Measurements from ENCODE around the gene RAPGEF5.

RAPGEF5 gene

GRCh38 chr7:22338411-22338810 lies 18.5 kb downstream of the RAPGEF5 start:
- no peak for DNase-seq (ENCODE audit: low spot score)
- no peaks in the 10 kb centered on the region for H3K27me3 ChIP-seq (ENCODE audit: insufficient read depth, poor library complexity, severe bottlenecking)
- H3K36me3 ChIP-seq (ENCODE audit: low read depth), result no peaks in the 10 kb centered on the region
- TF ChIP-seq CTCF (IDR thresholded peaks at IDR 0.05; ENCODE audit: poor library complexity, severe bottlenecking), result no peak
- ATAC-seq (ENCODE audit: low read depth), result no peak
- no peak overlapping the region for H3K4me3 ChIP-seq (ENCODE audit: severe bottlenecking)
- no peaks in the 10 kb centered on the region for H3K4me1 ChIP-seq (ENCODE audit: insufficient read depth, poor library complexity, severe bottlenecking)
- H3K9me3 ChIP-seq (ENCODE audit: severe bottlenecking), result no peaks in the 10 kb centered on the region
- H3K27ac ChIP-seq (ENCODE audit: poor library complexity, severe bottlenecking), result no peak overlapping the region

GRCh38 chr7:22333680-22334141 lies 23.2 kb downstream of the RAPGEF5 start:
- DNase-seq (ENCODE audit: low spot score) (no peak), ATAC-seq (ENCODE audit: low read depth) (no peak)
- Histone ChIP-seq H3K27me3 (ENCODE audit: insufficient read depth, poor library complexity, severe bottlenecking) (no peaks in the 10 kb centered on the region), H3K36me3 (ENCODE audit: low read depth) (no peaks in the 10 kb centered on the region), H3K9me3 (ENCODE audit: severe bottlenecking) (no peaks in the 10 kb centered on the region), H3K4me3 (ENCODE audit: severe bottlenecking) (no peak overlapping the region), H3K27ac (ENCODE audit: poor library complexity, severe bottlenecking) (no peak overlapping the region), H3K4me1 (ENCODE audit: insufficient read depth, poor library complexity, severe bottlenecking) (no peaks in the 10 kb centered on the region)
- TF ChIP-seq CTCF (IDR thresholded peaks at IDR 0.05; ENCODE audit: poor library complexity, severe bottlenecking), result no peak

GRCh38 chr7:22332461-22332870 lies 24.5 kb downstream of the RAPGEF5 start:
- DNase-seq (ENCODE audit: low spot score), result no peak

GRCh38 chr7:22331704-22332103 lies 25.2 kb downstream of the RAPGEF5 start:
- no peaks in the 10 kb centered on the region for H3K4me1 ChIP-seq (ENCODE audit: insufficient read depth, poor library complexity, severe bottlenecking)
- no peaks in the 10 kb centered on the region for H3K36me3 ChIP-seq (ENCODE audit: low read depth)

More at GRCh38 chr7:22332461-22332870, 24.5 kb downstream of the RAPGEF5 start:
- H3K27ac ChIP-seq (ENCODE audit: poor library complexity, severe bottlenecking), result no peak overlapping the region
- no peaks in the 10 kb centered on the region for H3K27me3 ChIP-seq (ENCODE audit: insufficient read depth, poor library complexity, severe bottlenecking)
- H3K4me3 ChIP-seq (ENCODE audit: severe bottlenecking), result no peak overlapping the region
- no peaks in the 10 kb centered on the region for H3K36me3 ChIP-seq (ENCODE audit: low read depth)
- TF ChIP-seq CTCF (IDR thresholded peaks at IDR 0.05; ENCODE audit: poor library complexity, severe bottlenecking), result no peak
- H3K4me1 ChIP-seq (ENCODE audit: insufficient read depth, poor library complexity, severe bottlenecking), result no peaks in the 10 kb centered on the region
- no peaks in the 10 kb centered on the region for H3K9me3 ChIP-seq (ENCODE audit: severe bottlenecking)
- ATAC-seq (ENCODE audit: low read depth), result no peak; the same call in 2 of the 3 replicates

More at GRCh38 chr7:22331704-22332103, 25.2 kb downstream of the RAPGEF5 start:
- DNase-seq (ENCODE audit: low spot score), result no peak
- Histone ChIP-seq H3K27ac (ENCODE audit: poor library complexity, severe bottlenecking) (no peak overlapping the region), H3K9me3 (ENCODE audit: severe bottlenecking) (no peaks in the 10 kb centered on the region), H3K27me3 (ENCODE audit: insufficient read depth, poor library complexity, severe bottlenecking) (no peaks in the 10 kb centered on the region), H3K4me3 (ENCODE audit: severe bottlenecking) (no peak overlapping the region)
- no peak for ATAC-seq (ENCODE audit: low read depth)
- TF ChIP-seq CTCF (IDR thresholded peaks at IDR 0.05; ENCODE audit: poor library complexity, severe bottlenecking), result no peak

Data from RWPE2 (cell line).